ENCODE data around the gene PHAF1.

PHAF1 gene

DNA sequence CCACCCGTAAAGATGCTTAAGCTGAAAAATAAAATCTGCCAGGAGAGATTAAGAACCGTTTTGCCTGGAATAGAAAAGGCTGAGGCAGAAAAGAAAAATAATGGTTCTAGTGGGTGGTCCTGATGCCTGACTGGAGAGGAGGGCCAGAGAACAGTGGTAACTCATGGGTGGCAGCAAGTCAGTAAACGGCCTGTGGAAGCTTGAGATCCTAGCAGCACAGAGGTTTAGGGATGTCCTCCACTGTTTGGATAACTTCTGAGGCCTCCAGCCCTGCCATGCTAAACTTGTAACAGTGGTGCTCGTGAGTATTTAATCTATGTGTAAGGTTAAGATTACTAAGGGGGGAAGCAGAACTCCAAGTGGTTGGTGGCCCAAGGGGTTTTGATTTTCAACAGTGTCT is 21.2 kb upstream of the PHAF1 start:
- ChIA-PET CTCF (interaction anchor here (0.6 to 2.3 kb wide), 2 partner anchors 31 to 71 kb away, joined by 3 to 8 read pairs; no protein-coding TSS in a partner anchor), POLR2A (no interaction called here)
- no peak overlapping the region for H3K4me3 ChIP-seq (ENCODE audit: low read depth, low read length)
- DNase-seq (ENCODE audit: low read depth, low spot score), result no peak
- TF ChIP-seq, protein P1, sequence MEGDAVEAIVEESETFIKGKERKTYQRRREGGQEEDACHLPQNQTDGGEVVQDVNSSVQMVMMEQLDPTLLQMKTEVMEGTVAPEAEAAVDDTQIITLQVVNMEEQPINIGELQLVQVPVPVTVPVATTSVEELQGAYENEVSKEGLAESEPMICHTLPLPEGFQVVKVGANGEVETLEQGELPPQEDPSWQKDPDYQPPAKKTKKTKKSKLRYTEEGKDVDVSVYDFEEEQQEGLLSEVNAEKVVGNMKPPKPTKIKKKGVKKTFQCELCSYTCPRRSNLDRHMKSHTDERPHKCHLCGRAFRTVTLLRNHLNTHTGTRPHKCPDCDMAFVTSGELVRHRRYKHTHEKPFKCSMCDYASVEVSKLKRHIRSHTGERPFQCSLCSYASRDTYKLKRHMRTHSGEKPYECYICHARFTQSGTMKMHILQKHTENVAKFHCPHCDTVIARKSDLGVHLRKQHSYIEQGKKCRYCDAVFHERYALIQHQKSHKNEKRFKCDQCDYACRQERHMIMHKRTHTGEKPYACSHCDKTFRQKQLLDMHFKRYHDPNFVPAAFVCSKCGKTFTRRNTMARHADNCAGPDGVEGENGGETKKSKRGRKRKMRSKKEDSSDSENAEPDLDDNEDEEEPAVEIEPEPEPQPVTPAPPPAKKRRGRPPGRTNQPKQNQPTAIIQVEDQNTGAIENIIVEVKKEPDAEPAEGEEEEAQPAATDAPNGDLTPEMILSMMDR (IDR thresholded peaks at IDR 0.05; ENCODE audit: insufficient read depth, low read length, missing control alignments), result no peak

DNA sequence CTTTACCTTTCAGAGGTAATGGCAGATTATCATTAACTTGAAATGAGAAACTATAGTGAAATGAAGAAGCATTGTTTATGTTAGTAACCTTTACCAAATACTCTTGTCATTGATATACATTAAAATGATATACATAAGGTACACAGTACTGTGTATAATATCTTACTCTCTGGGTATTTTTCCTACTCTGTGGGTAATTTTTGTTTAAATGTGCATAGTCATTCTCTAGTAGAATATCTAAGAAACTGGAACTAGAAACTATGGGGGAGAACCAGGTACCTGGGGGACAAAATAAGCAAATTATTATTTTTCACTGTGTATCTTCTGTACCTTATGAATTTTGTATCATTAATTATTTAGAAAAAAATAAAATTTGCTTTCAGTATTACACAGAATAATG is 20.6 kb upstream of the PHAF1 start:
- POLR2A ChIA-PET, result no interaction called here

DNA sequence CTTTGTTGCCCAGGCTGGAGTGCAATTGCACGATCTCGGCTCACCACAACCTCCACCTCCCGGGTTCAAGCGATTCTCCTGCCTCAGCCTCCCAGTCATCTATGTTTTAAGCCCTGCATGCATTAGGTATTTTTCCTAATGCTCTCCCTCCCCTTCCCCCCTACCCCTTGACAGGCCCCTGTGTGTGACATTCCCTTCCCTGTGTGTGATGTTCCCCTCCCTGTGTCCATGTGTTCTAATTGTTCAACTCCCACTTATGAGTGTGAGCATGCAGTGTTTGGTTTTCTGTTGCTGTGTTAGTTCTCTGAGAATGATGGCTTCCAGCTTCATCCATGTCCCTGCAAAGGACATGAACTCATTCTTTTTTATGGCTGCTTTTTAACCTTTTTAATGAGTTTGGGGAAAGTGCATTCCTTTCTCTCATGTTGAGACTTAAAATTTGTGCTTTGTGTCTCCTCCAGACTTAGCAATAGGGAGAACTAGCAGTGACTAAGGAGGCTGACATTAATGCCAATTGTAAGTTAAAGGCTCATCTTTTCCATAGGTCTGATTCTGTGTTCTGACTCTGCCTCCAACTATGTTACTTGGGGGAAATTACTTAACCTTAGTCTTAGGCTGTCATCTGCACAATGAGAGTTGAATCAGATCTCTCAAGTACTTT is 17.7 kb upstream of the PHAF1 start:
- ChIA-PET POLR2A (no interaction called here), CTCF (interaction anchor here (0.8 to 1.5 kb wide), 3 partner anchors 9 to 114 kb away, joined by 3 to 5 read pairs (median 3); no protein-coding TSS in a partner anchor)
- TF ChIP-seq, protein P1 (IDR thresholded peaks at IDR 0.05; ENCODE audit: insufficient read depth, low read length, missing control alignments), result no peak
- no peak overlapping the region for H3K4me3 ChIP-seq (ENCODE audit: low read depth, low read length)
- DNase-seq (ENCODE audit: low read depth, low spot score), result peak; percentile 82

More for the DNA sequence above, 20.6 kb upstream of the PHAF1 start:
- DNase-seq (ENCODE audit: low read depth, low spot score), result no peak
- CTCF ChIA-PET, result interaction anchor here (1.0 to 1.5 kb wide), 2 partner anchors 11 to 12 kb away, joined by 3 to 9 read pairs; no protein-coding TSS in a partner anchor
- TF ChIP-seq, protein P1 (IDR thresholded peaks at IDR 0.05; ENCODE audit: insufficient read depth, low read length, missing control alignments), result no peak
- H3K4me3 ChIP-seq (ENCODE audit: low read depth, low read length), result no peak overlapping the region

DNA sequence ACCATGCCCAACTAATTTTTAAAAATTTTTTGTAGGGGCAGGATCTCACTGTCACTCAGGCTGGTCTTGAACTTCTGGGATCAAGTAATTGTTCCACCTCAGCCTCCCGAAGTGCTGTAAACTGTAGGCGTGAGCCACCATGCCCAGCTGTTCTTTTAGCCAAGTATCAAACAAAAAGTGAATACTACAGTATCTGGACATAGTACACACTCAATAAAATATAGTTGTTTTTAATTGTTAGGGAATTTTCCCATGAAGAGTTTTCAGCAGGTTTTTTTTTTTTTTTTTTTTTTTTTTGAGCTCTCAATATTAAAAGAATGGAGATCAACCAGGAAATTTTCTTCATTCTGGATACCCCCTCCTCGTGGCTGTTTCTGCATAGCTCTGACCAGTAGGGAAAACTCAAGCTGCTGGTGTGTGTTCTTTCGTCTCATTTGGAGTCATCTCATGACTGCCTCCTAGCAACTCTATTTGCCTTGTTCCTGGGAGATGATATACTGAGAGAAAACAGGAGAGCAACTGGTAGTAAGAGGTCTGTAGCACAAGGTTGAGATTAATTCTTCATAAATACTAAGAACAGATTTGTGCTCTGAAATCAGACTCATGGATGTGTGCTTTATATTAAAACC is 16.5 kb upstream of the PHAF1 start:
- TF ChIP-seq, protein P1 (IDR thresholded peaks at IDR 0.05; ENCODE audit: insufficient read depth, low read length, missing control alignments), result no peak
- no peak for DNase-seq (ENCODE audit: low read depth, low spot score)
- ChIA-PET POLR2A (no interaction called here), CTCF (interaction anchor here (1.1 to 3.0 kb wide), 5 partner anchors 8 to 104 kb away, joined by 3 to 19 read pairs (median 5); no protein-coding TSS in a partner anchor)
- no peak overlapping the region for H3K4me3 ChIP-seq (ENCODE audit: low read depth, low read length)

DNA sequence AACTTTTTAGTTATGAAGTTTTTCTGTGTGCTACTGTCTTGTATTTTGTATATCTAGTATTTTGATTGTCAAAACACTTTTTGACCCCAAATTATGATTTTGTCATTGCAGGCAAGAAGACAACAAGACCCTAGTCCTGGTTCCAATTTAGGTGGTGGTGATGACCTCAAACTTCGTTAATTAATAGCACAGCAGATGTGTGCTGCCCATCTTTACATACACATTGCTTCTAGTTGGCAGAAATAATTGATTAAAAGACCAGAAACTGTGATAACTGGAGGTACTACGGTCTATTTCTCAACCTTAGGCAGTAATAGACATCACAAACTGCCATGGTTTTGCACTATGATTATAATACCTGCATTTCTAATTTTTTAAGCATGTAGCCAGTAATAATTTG is 11.1 kb upstream of the PHAF1 start:
- no peak for DNase-seq (ENCODE audit: low read depth, low spot score)
- TF ChIP-seq, protein P1 (IDR thresholded peaks at IDR 0.05; ENCODE audit: insufficient read depth, low read length, missing control alignments), result no peak
- no peak overlapping the region for H3K4me3 ChIP-seq (ENCODE audit: low read depth, low read length)
- ChIA-PET CTCF (interaction anchor here (0.9 to 6.1 kb wide), 9 partner anchors 16 to 204 kb away, joined by 3 to 150 read pairs (median 6); partner anchors contain the start of genes CES3 and CES4A), POLR2A (no interaction called here)
